A673 (cell line): ENCODE data around the gene SIDT2.

ENCODE experiments used
- EZH2 ChIP-seq: fragments of 200-600 bp; sonication (generic); IDR thresholded peaks from 2 replicates; pipeline ENCODE4 v1.6.1; 2017; ENCODE audit warnings: borderline replicate concordance, low read depth, mild to moderate bottlenecking, mixed read lengths, antibody characterized with exemption, low read length; ENCODE audit not compliant: poor library complexity, severe bottlenecking
- TF ChIP-seq, protein P1 (sequence below): fragments of 300-800, 200-600 bp; sonication (generic); conservative IDR thresholded peaks from 2 replicates; pipeline ENCODE4 v1.5.1; 2017; ENCODE audit warnings: low read depth, mild to moderate bottlenecking, antibody characterized with exemption, low read length, moderate library complexity, mixed read lengths

DNA sequence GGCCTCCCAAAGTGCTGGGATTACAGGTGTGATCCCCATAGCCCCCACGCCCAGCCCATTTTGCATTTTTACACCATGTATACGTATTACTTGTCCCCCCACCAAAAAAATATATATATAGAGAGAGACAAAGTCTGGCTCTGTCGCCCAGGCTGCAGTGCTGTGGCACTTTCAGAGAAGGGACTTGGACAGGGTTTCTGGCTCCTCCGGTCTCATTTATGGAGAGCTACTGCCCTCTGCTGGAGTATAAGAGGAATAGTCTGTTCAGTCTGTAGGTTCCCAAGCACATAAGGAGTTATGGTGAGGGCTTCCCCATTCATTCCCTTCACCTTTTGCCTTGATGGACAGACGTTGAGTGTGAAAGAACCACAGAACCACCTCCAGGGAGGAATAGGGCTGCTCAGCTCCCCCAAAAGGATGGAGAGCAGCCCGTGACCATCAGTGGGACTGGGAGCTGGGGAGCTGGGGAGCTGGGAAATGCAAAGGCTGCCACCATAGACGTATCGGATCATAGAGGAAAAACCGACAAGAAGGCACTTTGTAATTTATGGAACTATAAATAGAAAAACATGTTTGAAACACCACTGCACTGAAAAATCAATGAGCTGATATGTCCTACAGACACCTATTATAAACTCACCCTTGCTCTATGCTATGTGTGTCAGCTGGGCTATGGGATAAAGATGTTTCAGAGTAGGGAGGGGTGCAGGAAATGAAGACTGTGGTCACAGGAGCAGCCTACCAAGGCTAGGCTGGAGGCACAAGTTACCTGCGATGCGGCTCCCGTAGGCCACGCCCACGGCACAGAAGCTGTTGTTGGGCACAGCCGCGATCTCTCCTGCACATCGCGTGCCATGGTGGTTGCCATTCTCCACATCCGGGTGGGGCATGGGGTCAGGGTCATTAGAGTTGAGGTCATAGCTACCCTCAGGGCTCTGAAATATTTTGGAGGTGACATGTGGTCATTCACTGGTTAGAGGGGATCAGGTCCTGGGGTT is 48.1 kb downstream of the SIDT2 start:
- TF ChIP-seq, protein P1, sequence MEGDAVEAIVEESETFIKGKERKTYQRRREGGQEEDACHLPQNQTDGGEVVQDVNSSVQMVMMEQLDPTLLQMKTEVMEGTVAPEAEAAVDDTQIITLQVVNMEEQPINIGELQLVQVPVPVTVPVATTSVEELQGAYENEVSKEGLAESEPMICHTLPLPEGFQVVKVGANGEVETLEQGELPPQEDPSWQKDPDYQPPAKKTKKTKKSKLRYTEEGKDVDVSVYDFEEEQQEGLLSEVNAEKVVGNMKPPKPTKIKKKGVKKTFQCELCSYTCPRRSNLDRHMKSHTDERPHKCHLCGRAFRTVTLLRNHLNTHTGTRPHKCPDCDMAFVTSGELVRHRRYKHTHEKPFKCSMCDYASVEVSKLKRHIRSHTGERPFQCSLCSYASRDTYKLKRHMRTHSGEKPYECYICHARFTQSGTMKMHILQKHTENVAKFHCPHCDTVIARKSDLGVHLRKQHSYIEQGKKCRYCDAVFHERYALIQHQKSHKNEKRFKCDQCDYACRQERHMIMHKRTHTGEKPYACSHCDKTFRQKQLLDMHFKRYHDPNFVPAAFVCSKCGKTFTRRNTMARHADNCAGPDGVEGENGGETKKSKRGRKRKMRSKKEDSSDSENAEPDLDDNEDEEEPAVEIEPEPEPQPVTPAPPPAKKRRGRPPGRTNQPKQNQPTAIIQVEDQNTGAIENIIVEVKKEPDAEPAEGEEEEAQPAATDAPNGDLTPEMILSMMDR: peak; percentile 91
- no peak for TF ChIP-seq EZH2
